Esophagus squamous epithelium (tissue), 5 donors: ENCODE measurements around the gene SPATS2L. TPM values are rescaled to one million over a fixed set of nuclear protein-coding genes. Genes with fewer than 3 reads are reported as not detected.

Source experiments
- DNase-seq: peaks from one replicate; lab custom pipeline; 2025; lab: John Stamatoyannopoulos, UW
- H3K27ac ChIP-seq, 4 donors: fragments of 200-600 bp; sonication (generic); one replicate each; pipeline ENCODE4 v1.5.1; 2016 to 2019; ENCODE audit warnings: mild to moderate bottlenecking in 1 of 4
- H3K27me3 ChIP-seq, 4 donors: fragments of 200-600 bp; sonication (generic); 1 replicate in 3 of 4; 2 replicates in 1 of 4; pipeline versions ENCODE4 v1.5.1 to v1.6.0; 2017 to 2021; ENCODE audit warnings: antibody characterized with exemption in 1 of 4
- H3K36me3 ChIP-seq, 3 donors: fragments of 200-600 bp; sonication (generic); one replicate each; pipeline ENCODE4 v1.5.1; 2016 to 2019
- H3K4me1 ChIP-seq, 3 donors: fragments of 200-600 bp; sonication (generic); one replicate each; pipeline ENCODE4 v1.5.1; 2017 to 2019
- H3K4me3 ChIP-seq, 4 donors: fragments of 200-600 bp; sonication (generic); 1 replicate in 3 of 4; 2 replicates in 1 of 4; pipeline ENCODE4 v1.5.1; 2016 to 2019; ENCODE audit warnings: mild to moderate bottlenecking in 2 of 4, moderate library complexity in 1 of 4
- H3K9me3 ChIP-seq, 3 donors: fragments of 200-600 bp; sonication (generic); one replicate each; pipeline ENCODE4 v1.5.1; 2016 to 2019
- CTCF ChIP-seq, 6 experiments: fragments of 450-650 bp in 4 of 6; fragments of 200-600 bp in 2 of 6; sonication (generic) in 2 of 6; IDR thresholded peaks; one replicate each; pipeline ENCODE4 v1.5.1; 2016 to 2019; ENCODE audit warnings: antibody characterized with exemption in 6 of 6, mild to moderate bottlenecking in 4 of 6, moderate library complexity in 4 of 6
- POLR2A ChIP-seq, 4 donors: fragments of 450-650 bp; IDR thresholded peaks; one replicate each; pipeline ENCODE4 v1.6.1; 2017; ENCODE audit warnings: antibody characterized with exemption in 4 of 4, mild to moderate bottlenecking in 4 of 4, moderate library complexity in 3 of 4
- WGBS, 2 donors: methylation state at CpG; one replicate each; pipeline ENCODE4 v1.1.5; 2018; 5-methylcytosine and 5-hydroxymethylcytosine counted together
- intact Hi-C: fragments of 100-400 bp; cut with DNase I; formaldehyde crosslinking; loops from one replicate; pipeline ENCODE4 v1.15.0; 2022
- total RNA-seq, 4 donors: library from RNA; depleted of rRNA; stranded (reverse); fragments of >200 nt; gene quantifications; one replicate each; pipeline ENCODE4 v1.1.0, GENCODE V29; 2016
- donor health status: DM: yes; HTN: yes; CAD: no.

SPATS2L gene
- total RNA-seq, 4 donors from 2014 or later, result 53.2 to 91.9 (median 68.3) TPM

DNA sequence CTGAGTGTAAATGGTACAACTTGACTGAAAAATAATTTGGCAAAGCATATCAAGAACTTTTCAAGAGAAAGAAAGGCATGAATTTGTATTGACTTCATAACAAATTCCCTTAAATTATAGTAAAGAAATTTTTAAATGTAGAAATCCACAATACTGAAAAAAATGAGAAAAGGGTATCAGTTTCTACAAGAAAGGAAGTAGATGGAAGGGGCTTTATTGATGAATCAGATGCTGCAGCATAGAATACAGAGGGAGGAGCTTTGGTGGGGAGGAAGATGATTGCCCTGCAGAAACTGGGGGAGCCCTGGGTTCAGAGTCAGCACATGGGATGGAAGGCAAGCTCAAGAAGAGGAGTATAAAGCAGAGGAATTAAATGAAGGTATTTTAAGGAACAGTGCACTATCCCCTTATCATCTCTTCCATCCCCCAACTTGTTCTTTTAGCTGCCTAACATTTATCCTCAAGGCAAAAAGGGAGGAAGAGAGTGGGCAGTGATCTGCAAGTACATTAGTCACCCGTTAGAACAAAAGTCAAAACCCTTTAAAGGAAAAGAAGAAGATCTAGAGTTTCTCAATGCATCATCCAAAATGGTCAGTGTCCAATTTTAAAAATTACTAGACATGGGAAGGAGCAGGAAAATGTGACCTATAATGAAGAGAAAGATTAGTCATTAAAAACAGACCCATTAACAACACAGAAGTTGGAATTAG is 125.7 kb downstream of the SPATS2L start:
- Histone ChIP-seq H3K27me3 (no peaks in the 10 kb centered on the region), H3K4me1 (no peaks in the 10 kb centered on the region), H3K27ac (no peak overlapping the region), H3K9me3 (no peaks in the 10 kb centered on the region), H3K4me3 (no peak overlapping the region), H3K36me3 (peaks cover 0 to 46% (median 0%) of the 10 kb centered on the region in 3 donors)
- DNase-seq, result no peak
- TF ChIP-seq CTCF (IDR thresholded peaks at IDR 0.05) (no peak), POLR2A (IDR thresholded peaks at IDR 0.05) (no peak)
- 43 to 78% methylated on average over 1 of the region's 1 CpG for WGBS, 2 donors
- intact Hi-C loops, result no loop called here

- no peak for TF ChIP-seq CTCF (IDR thresholded peaks at IDR 0.05)
- TF ChIP-seq POLR2A (IDR thresholded peaks at IDR 0.05), result no peak
- no peaks in the 10 kb centered on the region for H3K27me3 ChIP-seq
- 80 to 87% methylated on average over 4 of the region's 4 CpGs for WGBS, 2 donors
- H3K4me3 ChIP-seq, result no peak overlapping the region
- peaks cover 0 to 58% (median 0%) of the 10 kb centered on the region in 3 donors for H3K36me3 ChIP-seq
- no peak overlapping the region for H3K27ac ChIP-seq
- no peak for DNase-seq
- H3K4me1 ChIP-seq, result no peaks in the 10 kb centered on the region
- intact Hi-C loops, result no loop called here
- H3K9me3 ChIP-seq, result no peaks in the 10 kb centered on the region
Measured at GRCh38 chr2:200435379-200435778, 128.9 kb downstream of the SPATS2L start.

DNA sequence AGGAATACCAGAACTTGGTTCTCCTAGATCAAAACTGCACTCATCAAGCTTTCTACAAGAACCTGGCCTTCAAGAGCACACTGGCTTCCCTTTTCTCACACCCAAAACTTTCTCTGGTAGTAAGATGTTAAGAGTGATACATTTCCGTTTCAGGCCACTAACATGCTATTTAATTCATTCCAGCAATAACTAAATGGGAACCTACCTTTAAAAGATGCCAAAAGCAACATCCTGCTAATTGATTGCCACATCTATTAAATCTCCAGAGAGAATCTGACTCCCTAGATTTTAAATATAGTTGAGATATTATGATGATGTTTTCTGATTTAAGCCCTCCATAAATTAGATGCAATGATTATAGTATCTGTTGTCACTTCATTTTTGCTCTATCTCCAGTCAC is 131.8 kb downstream of the SPATS2L start:
- no peak for TF ChIP-seq CTCF (IDR thresholded peaks at IDR 0.05)
- no peak for TF ChIP-seq POLR2A (IDR thresholded peaks at IDR 0.05)
- intact Hi-C loops, result no loop called here
- H3K9me3 ChIP-seq, result no peaks in the 10 kb centered on the region
- H3K4me3 ChIP-seq, result no peak overlapping the region
- no peaks in the 10 kb centered on the region for H3K27me3 ChIP-seq
- DNase-seq, result no peak
- no peaks in the 10 kb centered on the region for H3K4me1 ChIP-seq
- peaks cover 0 to 72% (median 0%) of the 10 kb centered on the region in 3 donors for H3K36me3 ChIP-seq
- no peak overlapping the region for H3K27ac ChIP-seq
- 69 to 84% methylated on average over 1 of the region's 1 CpG for WGBS, 2 donors

DNA sequence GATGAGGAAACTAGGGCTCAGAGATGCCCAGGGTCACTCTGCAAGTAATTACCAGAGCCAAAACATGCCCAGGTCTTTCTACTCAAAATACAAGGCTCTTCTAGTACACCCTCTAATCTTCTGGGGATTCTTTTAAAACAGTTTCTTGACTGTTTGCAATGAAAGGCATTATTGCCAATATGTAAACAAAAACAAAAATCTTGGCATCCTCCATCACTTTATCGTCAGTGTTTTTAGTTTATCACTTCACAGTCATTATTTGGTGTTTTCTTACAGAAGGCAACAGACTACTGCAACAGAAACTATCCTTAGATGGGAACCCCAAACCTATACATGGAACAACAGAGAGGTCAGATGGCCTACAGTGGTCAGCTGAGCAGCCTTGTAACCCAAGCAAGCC is 132.4 kb downstream of the SPATS2L start:
- intact Hi-C loops, result no loop called here
- H3K4me3 ChIP-seq, result no peak overlapping the region
- no peaks in the 10 kb centered on the region for H3K9me3 ChIP-seq
- H3K27me3 ChIP-seq, result no peaks in the 10 kb centered on the region
- H3K36me3 ChIP-seq, result peaks cover 0 to 78% (median 0%) of the 10 kb centered on the region in 3 donors
- no peaks in the 10 kb centered on the region for H3K4me1 ChIP-seq
- 56 to 67% methylated on average over 1 of the region's 1 CpG for WGBS, 2 donors
- TF ChIP-seq POLR2A (IDR thresholded peaks at IDR 0.05), result no peak
- TF ChIP-seq CTCF (IDR thresholded peaks at IDR 0.05), result no peak
- no peak for DNase-seq
- H3K27ac ChIP-seq, result no peak overlapping the region

- 92 to 96% methylated on average over 5 of the region's 5 CpGs for WGBS, 2 donors
Measured at GRCh38 chr2:200439981-200440380, 133.5 kb downstream of the SPATS2L start.

More at GRCh38 chr2:200439981-200440380, 133.5 kb downstream of the SPATS2L start:
- DNase-seq, result no peak
- Histone ChIP-seq H3K9me3 (no peaks in the 10 kb centered on the region), H3K27me3 (no peaks in the 10 kb centered on the region), H3K4me3 (no peak overlapping the region), H3K27ac (no peak overlapping the region), H3K36me3 (peaks cover 0 to 89% (median 0%) of the 10 kb centered on the region in 3 donors), H3K4me1 (no peaks in the 10 kb centered on the region)
- intact Hi-C loops, result no loop called here
- TF ChIP-seq POLR2A (IDR thresholded peaks at IDR 0.05) (no peak), CTCF (IDR thresholded peaks at IDR 0.05) (no peak)
